ENCODE measurements around the gene SPATA2. TPM values are rescaled to one million over a fixed set of nuclear protein-coding genes. Genes with fewer than 3 reads are reported as not detected.

SPATA2 gene
- total RNA-seq, 2 donors from 2014 or later = 3.9 to 7.3 TPM

DNA sequence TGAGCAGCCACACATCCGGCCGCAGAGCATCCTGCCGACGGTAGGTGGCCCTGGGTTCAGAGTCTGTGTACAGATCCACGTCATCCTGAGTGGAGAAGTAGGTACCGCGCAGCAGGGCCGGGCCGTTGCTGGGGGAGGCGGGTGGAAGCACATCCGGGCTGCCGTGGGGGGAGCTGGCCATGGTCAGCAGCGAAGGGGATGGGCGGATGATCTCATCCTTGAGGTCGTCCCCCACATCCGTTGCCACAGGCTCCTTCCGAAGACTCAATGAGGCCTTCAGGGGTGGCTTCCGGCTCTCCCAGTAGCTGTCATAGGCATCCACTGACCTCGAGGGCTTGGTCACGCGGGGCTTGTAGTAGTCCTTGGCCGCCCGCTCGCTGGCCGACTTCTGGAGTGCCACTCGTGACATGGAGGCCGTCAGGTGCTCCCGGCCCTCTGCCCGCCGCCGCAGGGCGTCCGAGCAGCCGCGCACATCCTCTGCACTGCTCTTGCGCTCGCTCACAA, 9.2 kb downstream of the SPATA2 start:
- Histone ChIP-seq H3K4me1 (ENCODE audit: control insufficient read depth in 1 of 2, low read depth in 2 of 2) (no peaks in the 10 kb centered on the region), H3K9me3 (no peaks in the 10 kb centered on the region), H3K27me3 (replicated peaks; ENCODE audit: insufficient read depth) (no peaks in the 10 kb centered on the region), H3K4me3 (no peak overlapping the region), H3K36me3 (peaks cover 50% of the 10 kb centered on the region), H3K27ac (no peak overlapping the region)
- TF ChIP-seq, protein P1, sequence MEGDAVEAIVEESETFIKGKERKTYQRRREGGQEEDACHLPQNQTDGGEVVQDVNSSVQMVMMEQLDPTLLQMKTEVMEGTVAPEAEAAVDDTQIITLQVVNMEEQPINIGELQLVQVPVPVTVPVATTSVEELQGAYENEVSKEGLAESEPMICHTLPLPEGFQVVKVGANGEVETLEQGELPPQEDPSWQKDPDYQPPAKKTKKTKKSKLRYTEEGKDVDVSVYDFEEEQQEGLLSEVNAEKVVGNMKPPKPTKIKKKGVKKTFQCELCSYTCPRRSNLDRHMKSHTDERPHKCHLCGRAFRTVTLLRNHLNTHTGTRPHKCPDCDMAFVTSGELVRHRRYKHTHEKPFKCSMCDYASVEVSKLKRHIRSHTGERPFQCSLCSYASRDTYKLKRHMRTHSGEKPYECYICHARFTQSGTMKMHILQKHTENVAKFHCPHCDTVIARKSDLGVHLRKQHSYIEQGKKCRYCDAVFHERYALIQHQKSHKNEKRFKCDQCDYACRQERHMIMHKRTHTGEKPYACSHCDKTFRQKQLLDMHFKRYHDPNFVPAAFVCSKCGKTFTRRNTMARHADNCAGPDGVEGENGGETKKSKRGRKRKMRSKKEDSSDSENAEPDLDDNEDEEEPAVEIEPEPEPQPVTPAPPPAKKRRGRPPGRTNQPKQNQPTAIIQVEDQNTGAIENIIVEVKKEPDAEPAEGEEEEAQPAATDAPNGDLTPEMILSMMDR (IDR thresholded peaks at IDR 0.05) = no peak
- DNase-seq (ENCODE audit: low spot score) (no peak), ATAC-seq (ENCODE audit: insufficient number of reproducible peaks, low FRiP score, low read depth) (no peak)

DNA sequence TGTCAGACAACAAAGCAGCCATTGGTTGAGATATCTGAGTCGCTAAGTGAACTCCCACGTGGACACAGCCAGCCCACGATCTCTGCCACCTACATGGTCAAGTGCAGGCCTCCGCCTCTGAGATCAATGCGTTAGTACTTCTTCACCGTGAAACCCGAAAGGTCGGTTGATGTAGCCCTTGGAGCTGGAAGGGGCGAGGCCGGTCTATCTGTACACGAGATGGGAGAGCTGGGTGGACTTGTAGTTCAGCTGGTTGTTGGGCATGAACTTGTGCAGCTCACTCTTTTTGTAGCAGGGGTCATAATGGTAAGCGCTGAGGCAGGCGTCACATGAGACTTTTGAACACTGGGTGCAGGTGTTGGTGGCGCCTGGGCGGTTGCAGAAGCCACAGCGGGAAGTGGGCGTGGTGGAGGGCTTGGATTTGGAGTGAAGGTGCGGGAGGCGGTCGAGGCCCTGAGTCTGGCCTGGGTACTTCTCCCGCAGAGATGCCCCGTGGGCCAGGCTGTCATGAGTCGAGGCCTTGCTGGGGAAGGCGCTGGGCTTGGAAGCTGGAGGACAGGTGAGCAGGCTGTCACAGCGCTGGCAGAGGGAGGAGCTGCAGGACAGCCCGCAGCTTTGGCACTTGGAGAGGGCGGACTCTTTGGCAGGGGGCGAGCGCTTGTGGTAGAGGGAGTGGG, 9.8 kb downstream of the SPATA2 start:
- TF ChIP-seq, protein P1 (IDR thresholded peaks at IDR 0.05) = no peak
- Histone ChIP-seq H3K4me1 (ENCODE audit: control insufficient read depth in 1 of 2, low read depth in 2 of 2) (no peaks in the 10 kb centered on the region), H3K27me3 (replicated peaks; ENCODE audit: insufficient read depth) (no peaks in the 10 kb centered on the region), H3K27ac (no peak overlapping the region), H3K36me3 (peaks cover 50% of the 10 kb centered on the region), H3K4me3 (no peak overlapping the region), H3K9me3 (no peaks in the 10 kb centered on the region)
- ATAC-seq (ENCODE audit: insufficient number of reproducible peaks, low FRiP score, low read depth) = no peak
- DNase-seq (ENCODE audit: low spot score) = no peak

DNA sequence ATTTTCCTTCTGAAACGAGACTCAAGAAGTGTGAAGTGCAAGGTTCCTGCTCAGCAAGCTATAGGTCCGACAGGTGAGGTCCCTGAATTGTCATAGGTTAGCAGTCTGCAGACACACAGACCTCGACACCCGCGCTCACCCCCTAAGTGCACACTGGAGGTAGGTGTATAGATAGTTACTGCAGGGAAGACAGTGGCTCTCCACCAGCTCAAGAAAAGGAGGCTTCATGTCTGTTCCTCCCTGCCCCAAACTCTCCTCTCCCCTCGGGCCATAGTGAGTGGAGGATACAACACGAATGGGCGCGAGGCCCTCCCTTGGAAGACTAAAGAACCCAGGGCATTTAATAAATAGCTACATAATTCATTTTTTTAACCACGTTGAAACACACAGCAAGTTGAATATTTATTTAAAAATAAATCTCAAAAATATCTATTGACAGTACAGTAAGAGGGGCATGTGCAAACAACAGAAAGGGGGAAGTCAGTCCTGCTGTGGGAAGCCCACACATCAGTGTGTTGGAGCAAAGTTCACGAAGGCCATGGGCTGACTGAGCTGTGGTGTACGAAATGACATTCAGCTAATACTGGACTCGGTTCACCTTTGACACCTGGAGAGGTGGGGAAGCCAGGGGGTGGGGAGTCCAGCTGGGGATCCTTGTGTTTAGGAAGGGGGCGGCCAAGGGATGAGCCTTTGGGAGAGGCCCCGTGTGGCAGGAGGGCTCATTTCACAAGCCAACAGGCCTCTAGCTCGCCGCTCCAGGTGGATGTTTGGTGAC, 10.7 kb downstream of the SPATA2 start:
- H3K27ac ChIP-seq = no peak overlapping the region
- TF ChIP-seq, protein P1 (IDR thresholded peaks at IDR 0.05) = no peak
- no peaks in the 10 kb centered on the region for H3K4me1 ChIP-seq (ENCODE audit: control insufficient read depth in 1 of 2, low read depth in 2 of 2)
- H3K36me3 ChIP-seq = peaks cover 42% of the 10 kb centered on the region
- no peak for DNase-seq (ENCODE audit: low spot score)
- H3K9me3 ChIP-seq = no peaks in the 10 kb centered on the region
- no peak for ATAC-seq (ENCODE audit: insufficient number of reproducible peaks, low FRiP score, low read depth)
- no peak overlapping the region for H3K4me3 ChIP-seq
- no peaks in the 10 kb centered on the region for H3K27me3 ChIP-seq (replicated peaks; ENCODE audit: insufficient read depth)

DNA sequence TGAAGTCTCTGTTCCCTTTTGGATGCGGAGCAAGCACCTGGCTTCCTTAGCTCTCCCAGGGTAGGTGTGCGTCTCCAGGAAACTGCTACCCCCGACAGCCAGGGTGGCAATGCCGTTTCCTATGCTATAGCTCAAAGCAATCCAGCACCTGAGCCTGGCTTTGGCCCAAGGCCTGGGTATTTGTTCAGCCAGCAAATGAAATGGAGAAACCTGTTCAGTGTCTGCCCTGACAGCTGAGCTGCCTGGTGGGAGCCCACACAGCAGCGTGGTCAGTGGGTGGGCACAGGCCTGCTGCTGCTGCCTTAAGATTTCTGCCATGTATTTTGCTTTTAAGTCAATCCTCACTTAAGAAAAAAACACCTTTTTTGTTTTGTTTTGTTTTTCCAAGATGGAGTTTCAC, 13.7 kb downstream of the SPATA2 start:
- H3K9me3 ChIP-seq = no peaks in the 10 kb centered on the region
- ATAC-seq (ENCODE audit: insufficient number of reproducible peaks, low FRiP score, low read depth) = no peak
- H3K27me3 ChIP-seq (replicated peaks; ENCODE audit: insufficient read depth) = no peaks in the 10 kb centered on the region
- H3K36me3 ChIP-seq = peaks cover 27% of the 10 kb centered on the region
- H3K4me1 ChIP-seq (ENCODE audit: control insufficient read depth in 1 of 2, low read depth in 2 of 2) = no peaks in the 10 kb centered on the region
- DNase-seq (ENCODE audit: low spot score) = no peak
- no peak overlapping the region for H3K4me3 ChIP-seq
- H3K27ac ChIP-seq = no peak overlapping the region
- TF ChIP-seq, protein P1 (IDR thresholded peaks at IDR 0.05) = no peak
